Activated gamma-delta T cell treated with anti-CD3 and anti-CD28 coated beads, Interleukin-2, amount 50 U/mL, for 16 hours (primary cell): Measurements from ENCODE around the gene ATP1B4.
"Not testable (repeated sequence)": the region's sequence is repeated elsewhere in the genome, so short reads cannot be mapped to it uniquely, and the experiment has no call there.

Source experiments
- DNase-seq: peaks from one replicate; pipeline ENCODE4 v3.0.0-alpha.2; 2020; ENCODE audit warnings: low read depth

ATP1B4 gene

DNA sequence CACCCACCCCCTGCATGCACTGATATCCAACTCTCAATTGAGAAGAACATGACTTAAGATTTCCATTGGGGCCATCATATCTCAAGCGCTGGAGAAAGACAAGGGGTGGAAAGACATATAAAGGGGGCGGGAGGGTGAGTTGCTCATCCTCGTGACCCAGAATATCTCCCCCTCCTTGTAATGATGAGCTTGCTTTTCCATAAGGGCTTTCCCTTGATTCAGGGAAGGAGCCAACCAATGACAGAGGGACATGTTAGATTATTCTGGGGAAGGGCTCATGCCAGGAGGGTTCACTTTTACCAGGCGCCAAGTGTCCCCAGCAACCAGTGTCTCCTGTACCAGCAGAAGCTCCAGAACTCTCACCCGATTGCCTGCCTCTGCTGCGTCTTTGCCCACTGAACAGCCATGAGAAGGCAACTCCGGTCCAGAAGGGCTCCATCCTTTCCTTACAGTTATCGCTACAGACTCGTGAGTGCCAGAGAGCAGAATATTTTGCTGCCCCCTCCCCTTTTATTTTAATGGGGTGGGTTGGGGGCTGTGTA lies at the start of gene ATP1B4:
Gene ATP1B4 (plus strand): TSS at position 326 of the 542 bp plus-strand sequence. CDS start 80 bp downstream, at position 406.
- DNase-seq, result no peak

DNA sequence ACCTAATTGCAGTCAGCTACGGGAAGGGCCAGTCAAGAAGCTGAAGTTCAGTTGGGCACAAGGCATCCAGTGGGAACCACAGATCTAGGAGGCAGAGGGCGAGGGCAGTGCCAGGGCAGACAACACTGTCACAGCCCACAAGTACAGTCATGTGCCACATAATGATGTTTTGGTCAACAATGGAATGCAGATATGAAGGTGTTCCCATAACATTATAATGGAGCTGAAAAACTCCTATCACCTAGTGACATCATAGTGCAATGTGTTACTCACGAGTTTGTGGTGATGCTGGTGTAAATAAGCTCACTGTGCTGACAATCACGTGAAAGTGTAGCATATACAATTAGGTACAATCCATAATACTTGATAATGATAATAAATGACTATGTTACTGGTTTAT lies 46.1 kb upstream of the ATP1B4 start:
- no peak for DNase-seq

DNA sequence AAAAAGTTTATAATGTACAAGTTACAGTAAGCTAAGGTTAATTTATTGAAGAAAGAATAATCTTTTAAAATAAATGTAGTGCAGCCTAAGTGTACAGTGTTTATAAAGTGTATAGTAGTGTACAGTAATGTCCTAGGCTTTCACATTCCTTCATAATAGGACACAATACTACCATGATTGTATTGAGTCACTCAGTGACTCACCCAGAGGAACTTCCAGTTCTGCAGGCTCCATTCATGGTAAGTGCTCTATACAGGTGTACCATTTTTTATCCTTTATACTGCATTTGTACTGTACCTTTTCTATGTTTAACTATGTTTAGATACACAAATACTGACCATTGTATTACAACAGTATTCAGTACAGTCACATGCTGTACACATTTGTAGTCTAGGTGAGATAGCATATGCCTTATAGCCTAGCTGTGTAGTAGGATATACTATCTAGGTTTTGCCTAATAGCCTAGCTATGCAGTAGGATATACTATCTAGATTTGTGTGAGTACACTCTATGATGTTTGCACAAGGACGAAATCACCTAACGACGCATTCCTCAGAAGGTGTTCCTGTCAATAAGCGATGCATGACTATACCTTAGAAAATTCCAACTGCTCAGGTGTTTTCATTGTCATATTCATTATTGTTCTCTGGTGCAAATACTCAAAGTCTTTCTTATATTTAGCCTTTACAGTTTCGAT lies 45.2 kb upstream of the ATP1B4 start:
- DNase-seq, result no peak

DNA sequence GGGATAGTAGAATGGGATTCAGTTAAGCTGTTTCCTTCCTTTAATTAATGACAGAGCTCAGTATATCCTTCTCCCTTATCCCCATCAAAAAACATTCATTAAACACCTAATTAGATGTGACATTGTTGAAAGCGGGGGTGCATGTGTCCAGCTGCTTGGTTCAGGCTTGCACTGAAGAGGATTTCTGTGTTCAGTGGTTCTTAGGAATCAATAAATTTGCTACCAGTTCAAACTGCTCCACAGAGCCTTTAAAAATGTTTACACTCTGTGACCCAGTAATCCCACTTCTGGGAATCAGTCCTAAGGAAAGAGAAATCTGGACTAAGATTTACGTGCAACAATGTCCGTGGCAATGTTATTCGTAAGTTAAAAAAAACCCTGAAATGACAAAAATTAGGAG lies 43.5 kb upstream of the ATP1B4 start:
- no peak for DNase-seq

DNA sequence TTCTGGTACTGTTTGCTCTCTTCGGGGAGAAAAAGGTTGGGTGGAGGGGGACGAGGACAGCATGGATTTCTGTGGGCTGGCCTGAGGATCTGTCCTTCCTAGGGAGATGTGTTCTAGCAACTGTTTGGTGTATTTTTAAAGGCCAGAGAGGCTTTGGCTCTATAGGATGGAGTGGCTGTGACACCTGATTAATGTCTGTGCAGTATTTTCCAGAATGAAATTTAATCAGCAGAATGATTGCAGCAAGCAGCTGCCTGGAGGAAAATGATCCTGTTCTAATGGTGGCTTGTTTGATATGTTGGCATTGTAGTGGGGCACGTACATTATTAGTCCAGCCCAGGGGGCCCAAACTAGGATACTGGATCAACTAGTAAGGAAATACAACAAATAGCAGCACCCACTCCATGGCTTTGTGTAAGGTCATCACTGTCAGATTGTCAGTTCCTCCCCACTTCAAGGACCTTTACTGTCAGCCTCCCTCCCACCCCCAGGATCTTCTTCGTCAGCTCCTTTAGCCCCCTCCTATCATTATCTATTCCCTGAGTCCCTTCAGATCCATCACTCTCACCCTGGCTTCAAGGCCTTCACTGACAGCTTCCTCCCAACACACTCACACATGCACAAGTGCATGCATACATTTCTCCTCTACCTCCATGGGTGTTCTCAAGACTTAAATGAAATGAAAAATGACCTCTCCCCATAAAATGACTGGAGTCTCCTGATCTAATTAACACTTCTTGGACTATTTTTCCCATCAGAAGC lies 40.2 kb upstream of the ATP1B4 start:
- DNase-seq, result no peak

DNA sequence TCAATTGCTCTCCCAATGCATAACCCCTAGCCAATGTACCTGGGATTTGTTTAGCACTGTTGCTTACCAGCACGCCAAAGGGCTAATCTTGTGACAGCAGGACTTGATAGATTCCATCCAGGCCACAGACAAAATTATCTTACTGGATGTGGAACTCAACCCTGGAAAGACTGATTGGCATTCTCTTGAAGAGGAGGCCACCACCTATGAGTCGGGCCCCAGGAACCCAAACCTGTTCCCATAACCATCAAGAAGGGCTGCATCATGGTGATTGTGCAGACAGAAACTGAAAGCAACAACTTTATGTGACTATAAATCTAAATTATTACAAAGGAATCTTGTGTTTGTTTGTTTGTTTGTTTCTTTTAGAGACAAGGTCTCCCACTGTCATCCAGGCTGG lies 30.8 kb upstream of the ATP1B4 start:
- no peak for DNase-seq

DNA sequence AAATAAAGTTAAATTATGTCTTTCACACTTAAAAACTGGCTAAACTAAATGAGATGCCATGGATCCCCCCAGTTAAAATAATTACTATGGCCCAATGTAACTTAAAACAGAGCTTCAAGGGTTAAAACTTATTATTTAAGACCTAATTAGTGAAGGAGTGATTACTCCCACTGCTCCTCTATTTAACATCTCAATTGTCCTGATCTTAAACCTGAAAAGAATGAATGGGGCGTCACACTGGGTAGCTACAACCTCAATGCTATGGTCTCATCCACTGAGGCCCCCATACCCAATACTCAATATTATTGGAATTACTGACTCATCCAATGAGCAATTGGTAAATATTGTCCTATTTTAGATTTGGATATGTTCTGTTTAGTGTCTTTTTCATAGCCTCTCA lies 29.5 kb upstream of the ATP1B4 start:
- DNase-seq, result no peak

DNA sequence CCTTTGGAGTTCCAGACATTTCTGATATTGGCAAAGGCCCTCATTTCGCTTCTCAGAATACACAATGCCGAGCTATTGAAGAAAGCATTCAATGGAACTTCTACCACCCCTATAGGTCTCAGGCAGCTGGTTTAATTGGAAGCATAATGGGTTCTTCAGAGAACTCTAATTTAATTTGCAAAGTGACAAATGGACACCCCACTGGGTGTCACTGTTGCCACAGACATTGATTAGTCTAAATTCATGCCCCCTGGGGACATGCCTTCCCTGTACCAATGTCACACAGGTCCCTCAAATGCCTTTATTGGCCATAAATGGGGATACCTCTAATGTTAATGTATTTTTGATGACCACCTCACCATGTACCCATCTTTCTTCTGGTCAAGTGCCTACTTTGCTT lies 27.7 kb upstream of the ATP1B4 start:
- DNase-seq, result no peak

DNA sequence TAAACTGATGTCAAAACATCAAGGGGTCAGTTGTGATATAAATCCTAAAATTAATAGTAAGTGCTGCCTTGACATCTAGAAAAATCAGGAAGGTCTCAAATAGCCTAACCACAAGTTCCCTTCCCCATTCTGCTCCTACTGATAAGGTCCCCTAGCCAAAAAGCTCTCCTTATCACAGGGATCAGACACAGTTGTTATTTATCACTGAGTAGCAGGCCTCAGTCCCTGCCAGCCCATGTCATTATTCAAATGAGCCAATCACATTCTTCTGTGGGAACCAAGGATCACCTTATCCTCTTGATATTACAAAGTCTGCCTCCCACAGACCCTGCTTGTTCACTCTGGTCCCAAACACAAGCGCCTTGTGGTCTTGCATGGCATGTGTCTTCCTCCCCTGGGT lies 27.3 kb upstream of the ATP1B4 start:
- no peak for DNase-seq

DNA sequence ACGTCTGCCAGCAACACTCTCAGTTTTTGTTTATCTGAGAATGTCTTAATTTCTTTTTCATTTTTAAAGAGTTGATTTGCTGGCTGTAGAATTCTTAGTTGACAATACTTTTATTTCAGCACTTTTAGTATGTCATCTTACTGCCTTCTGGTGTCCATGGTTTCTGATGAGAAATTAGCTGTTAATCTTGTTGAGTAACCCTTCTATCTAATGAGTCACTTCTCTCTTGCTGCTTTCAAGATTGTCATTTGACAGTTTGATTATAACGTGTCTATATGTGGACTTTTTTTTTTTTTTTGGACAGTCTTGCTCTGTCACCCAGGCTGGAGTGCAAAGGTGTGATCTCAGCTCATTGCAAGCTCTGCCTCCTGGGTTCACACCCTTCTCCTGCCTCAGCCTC lies 26.6 kb upstream of the ATP1B4 start:
- DNase-seq, result no peak

DNA sequence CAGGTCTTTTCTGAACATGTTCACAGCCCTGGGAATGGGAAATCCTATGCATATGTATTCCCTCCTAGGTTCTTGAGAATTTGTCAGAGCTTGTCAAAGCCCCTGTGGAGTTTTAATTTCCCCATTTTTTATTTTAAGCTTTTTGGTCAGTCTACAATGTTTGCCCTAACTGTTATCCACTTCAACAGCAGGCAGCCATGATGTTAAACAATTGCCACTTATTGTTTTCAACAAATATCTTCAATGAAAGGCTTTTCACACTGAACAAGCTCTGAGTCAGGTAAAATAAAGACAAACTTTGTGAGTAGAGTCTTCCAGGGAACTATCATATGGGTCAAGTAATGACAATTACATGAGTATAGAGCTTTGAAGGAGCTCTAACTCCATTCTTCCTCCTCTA lies 25.0 kb upstream of the ATP1B4 start:
- no peak for DNase-seq

DNA sequence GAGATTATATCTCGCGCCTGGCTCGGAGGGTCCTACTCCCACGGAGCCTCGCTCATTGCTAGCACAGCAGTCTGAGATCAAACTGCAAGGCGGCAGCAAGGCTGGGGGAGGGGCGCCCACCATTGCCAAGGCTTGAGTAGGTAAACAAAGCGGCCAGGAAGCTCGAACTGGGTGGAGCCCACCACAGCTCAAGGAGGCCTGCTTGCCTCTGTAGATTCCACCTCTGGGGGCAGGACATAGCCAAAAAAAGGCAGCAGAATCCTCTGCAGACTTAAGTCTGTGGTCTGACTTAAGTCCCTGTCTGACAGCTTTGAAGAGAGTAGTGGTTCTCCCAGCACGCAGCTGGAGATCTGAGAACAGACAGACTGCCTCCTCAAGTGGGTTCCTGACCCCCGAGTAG lies 17.3 kb upstream of the ATP1B4 start:
- DNase-seq, result not testable (repeated sequence)

DNA sequence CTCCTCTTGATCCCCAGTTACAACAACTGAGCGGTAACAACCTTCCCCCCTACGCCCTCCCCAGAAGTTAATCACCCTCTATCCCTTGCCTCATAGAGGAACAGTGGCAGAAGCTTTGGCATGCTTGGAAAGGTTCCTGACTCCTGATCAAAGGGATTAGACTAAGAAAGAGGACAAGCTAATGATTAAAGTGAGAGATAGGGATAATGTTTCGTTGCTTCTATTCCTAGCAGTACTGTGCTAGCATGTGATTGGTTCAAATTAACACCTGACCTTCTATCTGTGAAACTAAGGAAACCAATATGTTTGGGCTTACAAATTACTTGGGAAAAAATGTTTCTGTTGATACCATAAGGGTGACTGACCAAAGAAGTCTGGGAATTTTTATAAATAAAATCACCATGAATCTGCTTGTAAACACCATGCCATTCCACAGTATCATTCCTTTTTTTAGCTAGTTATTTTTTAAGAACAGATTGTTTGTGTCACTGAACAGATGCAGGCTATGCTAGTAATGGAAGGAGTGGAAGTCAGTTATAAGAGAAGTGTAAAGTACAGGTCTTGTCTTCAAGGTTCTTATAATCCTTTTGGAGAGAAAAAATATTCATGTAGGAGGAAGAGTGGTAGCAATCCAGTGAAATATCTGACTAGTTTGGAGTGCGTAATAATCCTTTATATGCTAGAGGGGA lies 11.3 kb upstream of the ATP1B4 start:
- no peak for DNase-seq

DNA sequence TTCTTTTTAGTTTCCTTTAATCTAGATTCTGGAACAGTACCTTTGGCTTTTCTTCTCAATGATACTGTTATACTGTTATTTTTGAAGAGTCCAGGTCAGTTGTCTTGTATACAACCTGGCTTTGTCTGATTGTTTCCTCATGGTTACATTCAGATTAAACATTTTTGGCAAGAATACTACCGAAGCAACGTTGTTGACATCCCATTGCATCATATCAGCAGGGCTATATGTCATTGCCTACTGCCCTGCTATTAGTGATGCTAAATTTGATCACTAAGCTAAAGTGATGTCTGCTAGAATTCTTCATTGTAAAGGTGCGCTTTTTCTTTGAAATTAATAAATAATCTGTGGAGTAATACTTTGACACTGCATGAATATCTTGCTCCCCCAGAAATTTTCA lies 5.8 kb upstream of the ATP1B4 start:
- DNase-seq, result no peak

DNA sequence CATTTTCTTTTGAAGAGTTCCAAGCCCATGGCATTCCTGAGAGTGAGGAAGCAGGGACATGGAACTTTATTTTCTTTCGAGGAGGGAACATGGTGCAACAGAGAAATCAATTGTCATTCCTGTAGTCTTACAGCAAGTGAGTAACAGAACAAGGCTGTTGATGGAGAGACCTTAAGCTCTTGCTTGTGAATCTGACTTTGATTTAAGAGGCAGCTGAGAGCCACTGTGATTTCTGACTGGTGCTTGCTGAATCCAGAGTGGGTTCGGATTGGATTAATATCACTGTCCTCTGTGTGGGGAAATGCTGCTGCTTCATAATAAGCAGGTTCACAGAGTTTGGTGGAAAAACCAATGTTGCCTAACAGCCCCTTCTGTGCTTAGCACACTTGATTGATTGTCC lies 4.7 kb upstream of the ATP1B4 start:
- DNase-seq, result no peak

DNA sequence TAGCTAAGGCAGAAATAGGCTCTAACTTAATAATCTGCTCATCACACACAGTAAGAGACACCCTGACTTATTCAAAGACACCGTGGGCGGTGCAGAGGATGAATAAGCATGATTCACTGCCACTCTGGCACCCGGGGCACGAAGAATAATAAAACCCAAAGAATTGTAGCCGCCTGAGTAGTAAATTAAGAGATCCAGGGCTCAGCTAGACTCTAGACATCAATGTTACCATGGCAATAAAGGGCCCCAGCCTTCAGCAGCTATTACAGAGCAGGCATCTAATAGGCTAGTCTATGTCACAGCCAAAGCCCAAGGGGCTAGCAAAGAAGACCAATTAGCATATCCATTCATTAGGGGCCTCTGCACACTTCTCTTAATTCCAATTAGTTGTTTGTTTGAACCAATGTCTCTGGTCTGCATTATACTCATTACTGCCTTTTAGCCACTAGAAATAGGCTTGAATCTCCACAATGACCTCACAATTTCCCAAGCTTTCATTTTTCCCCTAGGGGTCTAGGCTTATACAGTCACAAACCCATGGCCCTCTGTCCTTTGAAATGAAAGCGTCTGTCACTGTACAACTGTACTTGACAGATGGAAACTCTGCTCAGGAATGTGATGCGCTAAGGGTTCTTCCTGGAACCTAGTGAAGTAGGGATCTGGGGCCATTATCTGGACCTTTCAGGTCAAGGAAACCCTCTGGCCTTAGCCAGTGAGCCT lies 3.0 kb upstream of the ATP1B4 start:
- no peak for DNase-seq

DNA sequence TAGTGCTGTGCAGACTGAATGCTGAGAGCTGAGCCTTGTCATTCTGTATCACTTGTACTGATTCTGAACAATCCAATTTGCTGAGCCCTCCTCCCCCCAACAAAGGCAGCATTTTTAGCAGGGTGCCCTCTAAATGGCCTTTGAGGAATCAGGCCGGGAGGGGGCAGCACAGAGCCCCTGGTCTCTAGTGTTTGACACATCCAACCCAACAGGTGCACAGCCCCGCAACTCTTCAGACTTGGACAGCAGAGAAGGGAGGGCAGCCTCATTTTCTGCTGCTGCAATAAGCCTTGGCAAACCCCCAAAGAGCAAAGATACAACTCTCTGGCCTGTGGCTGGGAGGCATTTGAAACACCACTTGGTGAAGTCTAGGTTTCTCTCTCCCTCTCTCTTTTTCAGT lies 3.4 kb downstream of the ATP1B4 start:
- no peak for DNase-seq

DNA sequence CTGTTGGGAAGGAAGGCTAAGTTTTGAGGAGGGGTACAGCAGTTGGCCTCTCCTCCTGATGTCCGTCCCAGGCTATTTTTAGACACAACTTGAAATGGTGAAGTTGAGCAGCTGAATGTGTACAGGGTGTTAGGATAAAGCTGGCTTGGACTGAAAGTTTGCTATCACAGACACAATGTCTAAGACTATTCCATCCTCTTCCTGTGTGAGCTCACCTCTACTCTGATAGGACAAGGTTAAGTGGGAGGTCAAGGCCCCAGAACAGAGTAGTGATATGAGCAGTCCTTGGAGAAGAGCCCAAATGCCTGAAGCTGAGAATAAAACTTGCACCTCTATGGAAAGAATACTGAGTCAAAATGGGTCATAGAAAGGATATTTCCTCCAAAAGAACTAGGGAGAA lies 4.1 kb downstream of the ATP1B4 start:
- no peak for DNase-seq

DNA sequence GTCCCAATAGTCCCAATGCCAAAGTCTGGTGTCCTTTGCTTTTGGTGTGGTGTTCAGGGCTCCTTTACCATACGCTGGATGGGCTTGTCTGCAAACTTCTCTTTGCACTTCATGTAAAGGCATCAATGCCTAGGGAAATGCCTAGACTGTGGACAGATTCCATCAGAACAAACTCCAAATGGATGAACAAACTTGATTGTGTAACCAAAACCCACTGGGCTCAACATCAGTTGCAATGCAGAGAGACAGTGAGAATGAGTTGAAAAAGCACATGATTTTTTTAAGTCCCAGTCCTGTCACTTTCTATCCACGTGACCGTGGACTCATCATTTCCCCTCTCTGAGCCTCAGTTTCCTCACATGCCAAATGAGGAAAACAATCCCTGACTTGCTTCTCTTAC lies 4.9 kb downstream of the ATP1B4 start:
- no peak for DNase-seq

DNA sequence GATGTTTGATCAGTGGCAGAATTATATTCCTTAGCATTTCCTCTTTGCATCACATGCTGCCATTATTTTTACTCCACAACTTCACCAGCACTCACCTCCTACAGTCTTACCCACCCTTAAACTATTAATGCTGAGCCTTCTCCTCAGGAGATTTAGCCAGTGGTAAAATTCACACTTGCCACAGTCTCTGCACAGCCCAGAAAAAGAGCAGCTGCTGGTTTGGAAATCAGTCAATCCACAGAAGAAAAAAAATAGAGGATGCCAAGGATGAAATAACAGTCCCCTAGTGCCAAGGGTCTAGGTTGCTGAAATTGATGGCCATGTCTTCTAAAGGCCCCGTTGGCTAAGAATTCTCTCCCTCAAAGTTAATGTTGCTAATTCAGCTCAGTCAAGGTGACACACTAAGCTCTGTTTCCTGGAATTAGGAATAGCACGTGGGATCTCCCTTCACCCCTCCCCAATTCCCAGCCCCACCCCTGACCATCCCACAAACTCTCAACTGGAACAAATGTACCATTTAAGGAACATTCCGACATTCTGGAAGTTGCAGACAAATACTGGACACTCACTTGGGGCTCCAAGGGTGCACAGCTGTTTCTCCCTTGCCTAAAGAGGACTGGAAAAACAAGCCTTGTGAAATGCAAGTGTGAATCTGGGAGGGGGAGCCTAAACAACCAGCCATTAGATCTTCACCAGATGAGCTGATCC lies 5.7 kb downstream of the ATP1B4 start:
- no peak for DNase-seq

DNA sequence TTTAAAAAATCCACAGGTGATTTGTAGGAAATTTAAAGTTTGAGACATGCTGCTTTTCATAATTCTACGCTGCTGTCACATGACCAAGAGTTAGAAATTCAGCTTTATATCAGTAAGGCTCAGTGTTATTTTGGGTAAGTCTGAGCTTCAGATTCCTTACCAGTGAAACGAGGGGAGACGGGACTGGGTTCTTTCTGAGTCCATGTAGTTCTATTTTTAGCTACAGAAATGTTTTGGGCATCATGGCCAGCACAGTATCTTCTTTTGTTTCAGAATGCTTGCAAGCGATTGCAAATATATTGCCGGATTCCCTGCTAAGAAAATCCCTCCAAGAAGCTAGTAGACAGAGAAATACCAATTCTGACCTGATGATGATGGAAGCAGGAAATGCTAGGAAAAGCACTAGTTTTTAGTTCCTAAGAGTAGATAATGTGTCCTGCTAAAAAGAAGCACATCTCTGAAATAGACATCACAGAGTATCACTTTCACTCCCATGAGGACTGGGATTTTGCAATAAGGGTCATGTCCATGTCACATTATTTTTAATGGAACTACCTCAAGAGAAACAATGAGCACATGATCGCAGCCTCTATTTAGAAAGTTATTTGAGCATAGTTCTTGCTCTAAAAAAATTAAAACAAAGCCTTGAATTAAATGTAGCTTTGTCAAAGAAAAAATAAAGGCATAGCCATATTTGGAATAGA lies 10.9 kb downstream of the ATP1B4 start:
- no peak for DNase-seq
